HepG2 (cell line): ENCODE data around the gene PFKP.

Source experiments
- BHLHE40 ChIP-seq: IDR thresholded peaks from 2 replicates; pipeline ENCODE4 v1.6.1; 2011; ENCODE audit warnings: low read length, improper control_type of control experiment
- BRCA1 ChIP-seq: sonication (generic); formaldehyde crosslinking; IDR thresholded peaks from 2 replicates; pipeline ENCODE4 v1.4.0; 2020; ENCODE audit warnings: missing genetic modification reagents
- CBX5 ChIP-seq: sonication (generic); formaldehyde crosslinking; IDR thresholded peaks from 2 replicates; pipeline ENCODE4 v1.4.0; 2020; ENCODE audit warnings: missing genetic modification reagents, borderline replicate concordance
- CEBPZ ChIP-seq: IDR thresholded peaks from 2 replicates; pipeline ENCODE4 v1.6.1; 2012; ENCODE audit warnings: low read length, improper control_type of control experiment
- CHD2 ChIP-seq: IDR thresholded peaks from 2 replicates; pipeline ENCODE4 v1.6.1; 2011; ENCODE audit warnings: low read depth, low read length, improper control_type of control experiment
- CTCF ChIP-seq: sonication (generic); formaldehyde crosslinking; IDR thresholded peaks from 2 replicates; pipeline ENCODE4 v1.5.0; 2020; ENCODE audit warnings: mild to moderate bottlenecking, missing genetic modification reagents, moderate library complexity
- HIC2 ChIP-seq: sonication (generic); formaldehyde crosslinking; IDR thresholded peaks from 2 replicates; pipeline ENCODE4 v1.9.0; 2022; ENCODE audit warnings: low read depth, missing genetic modification reagents
- KDM1A ChIP-seq: IDR thresholded peaks from 2 replicates; pipeline ENCODE4 v1.6.1; 2016; ENCODE audit warnings: missing compliant biosample characterization
- NR1H2 ChIP-seq: sonication (generic); formaldehyde crosslinking; IDR thresholded peaks from 2 replicates; pipeline ENCODE4 v1.8.1; 2022; ENCODE audit warnings: low read depth, missing genetic modification reagents, borderline replicate concordance
- PBX3 ChIP-seq: sonication (generic); formaldehyde crosslinking; IDR thresholded peaks from 2 replicates; pipeline ENCODE4 v1.8.1; 2023; ENCODE audit warnings: missing genetic modification reagents, inconsistent platforms, borderline replicate concordance
- POLR2A ChIP-seq, 2 experiments: IDR thresholded peaks; 2 replicates each; pipeline ENCODE4 v1.6.1; 2011; ENCODE audit warnings: low read depth in 2 of 2, low read length in 2 of 2, mild to moderate bottlenecking in 1 of 2, moderate library complexity in 1 of 2; ENCODE audit not compliant: insufficient read depth in 1 of 2
- SIX4 ChIP-seq: sonication (generic); formaldehyde crosslinking; IDR thresholded peaks from 2 replicates; pipeline ENCODE4 v1.4.0; 2020; ENCODE audit warnings: missing genetic modification reagents
- ZNF776 ChIP-seq: sonication (generic); formaldehyde crosslinking; IDR thresholded peaks from 2 replicates; pipeline ENCODE4 v1.4.0; 2020; ENCODE audit warnings: mild to moderate bottlenecking, missing genetic modification reagents

GRCh38 chr10:3119796-3120459, 52.6 kb downstream of the PFKP start:
- TF ChIP-seq BHLHE40 (no peak), CHD2 (no peak), SIX4 (no peak), CTCF (CRISPR knock-in tag) (0 out of 2 replicates have a peak, but pooled peaks have one; percentile 14), HIC2 (CRISPR knock-in tag) (no peak), PBX3 (CRISPR knock-in tag) (no peak), CBX5 (no peak), CEBPZ (no peak), POLR2A (IDR thresholded peaks at IDR 0.05; ENCODE audit: insufficient read depth in 1 of 2, low read depth in 2 of 2, low read length in 2 of 2) (no peak), KDM1A (CRISPR knock-in tag) (no peak), ZNF776 (no peak), NR1H2 (no peak), BRCA1 (CRISPR knock-in tag) (no peak)
